Hematopoietic multipotent progenitor cell treated with erythropoietin and hydrocortisone succinate and interleukin-3 and kit ligand, for 17 days (in vitro differentiated cells): ENCODE results near the gene NCF4.

ENCODE experiments used
- DNase-seq: peaks from one replicate; pipeline ENCODE4 v3.0.0-alpha.2; 2015; ENCODE audit warnings: low spot score

NCF4 gene

GRCh38 chr22:36864454-36865215 is 3.8 kb downstream of the NCF4 start:
- no peak for DNase-seq

GRCh38 chr22:36865346-36865745 is 4.5 kb downstream of the NCF4 start:
- DNase-seq: no peak

- no peak for DNase-seq
These were observed 6.9 kb downstream of the NCF4 start for GRCh38 chr22:36867695-36868094.

GRCh38 chr22:36868546-36869181 is 7.9 kb downstream of the NCF4 start:
- DNase-seq: no peak

GRCh38 chr22:36870250-36870649 is 9.4 kb downstream of the NCF4 start:
- DNase-seq: no peak

GRCh38 chr22:36871669-36872081 is 10.9 kb downstream of the NCF4 start:
- no peak for DNase-seq

- DNase-seq: no peak
These were observed 11.3 kb downstream of the NCF4 start for GRCh38 chr22:36872084-36872483.

- DNase-seq: no peak
These were observed 12.2 kb downstream of the NCF4 start for GRCh38 chr22:36872866-36873498.

- DNase-seq: peak; percentile 14
These were observed 13.0 kb downstream of the NCF4 start for GRCh38 chr22:36873614-36874308.

- no peak for DNase-seq
These were observed 13.5 kb downstream of the NCF4 start for GRCh38 chr22:36874309-36874696.

GRCh38 chr22:36874736-36875135 is 13.9 kb downstream of the NCF4 start:
- DNase-seq: no peak

GRCh38 chr22:36875741-36876140 is 14.9 kb downstream of the NCF4 start:
- DNase-seq: no peak

- no peak for DNase-seq
These were observed 19.0 kb downstream of the NCF4 start for GRCh38 chr22:36879775-36880174.

- no peak for DNase-seq
These were observed 20.9 kb downstream of the NCF4 start for GRCh38 chr22:36881504-36882245.

- no peak for DNase-seq
These were observed 23.7 kb downstream of the NCF4 start for GRCh38 chr22:36884349-36885158.

GRCh38 chr22:36885474-36885873 is 24.7 kb downstream of the NCF4 start:
- DNase-seq: no peak

- no peak for DNase-seq
These were observed 25.2 kb downstream of the NCF4 start for GRCh38 chr22:36886016-36886415.

GRCh38 chr22:36887162-36887561 is 26.4 kb downstream of the NCF4 start:
- no peak for DNase-seq

GRCh38 chr22:36891646-36892045 is 30.8 kb downstream of the NCF4 start:
- no peak for DNase-seq

GRCh38 chr22:36892292-36892691 is 31.5 kb downstream of the NCF4 start:
- DNase-seq: no peak

- no peak for DNase-seq
These were observed 32.5 kb downstream of the NCF4 start for GRCh38 chr22:36893262-36893661.
